ENCODE results near the gene APBB2. TPM values are rescaled to one million over a fixed set of nuclear protein-coding genes. Genes with fewer than 3 reads are reported as not detected.

The APBB2 gene
- total and polyA plus RNA-seq, 10 of the 15 experiments (the other 5 are each of a cell fraction or from before 2014, with no cell fraction given) = 2.7 to 24.6 (median 19.0) TPM

- no peak for TF ChIP-seq E2F8 (IDR thresholded peaks at IDR 0.05; ENCODE audit: low read depth, partially characterized antibody)
- no peak for TF ChIP-seq MXI1 (IDR thresholded peaks at IDR 0.05; ENCODE audit: low read depth, low read length)
- TF ChIP-seq ZNF217 (IDR thresholded peaks at IDR 0.05) = no peak
- TF ChIP-seq EP300 (IDR thresholded peaks at IDR 0.05; ENCODE audit: borderline replicate concordance in 1 of 2, control insufficient read depth in 1 of 2, low read depth in 2 of 2, low read length in 2 of 2) = no peak
- no peak for TF ChIP-seq ZNF687 (IDR thresholded peaks at IDR 0.05)
- TF ChIP-seq SREBF2 (IDR thresholded peaks at IDR 0.05; ENCODE audit: low read length) = no peak
- no peak for TF ChIP-seq TCF12 (IDR thresholded peaks at IDR 0.05; ENCODE audit: low read depth, low read length)
Measured at GRCh38 chr4:40963897-40964478, 250.4 kb downstream of the APBB2 start (continued).
